DND-41 (cell line): ENCODE data around the gene NPC1L1.

Experiments used
- ATAC-seq: fragments of 200-7000 bp; cut with Tn5 transposase; 3 replicates; pipeline ENCODE4 v1.9.1; 2021; ENCODE audit warnings: low read depth; ENCODE audit not compliant: insufficient read depth
- DNase-seq: peaks from one replicate; pipeline ENCODE4 v3.0.0-alpha.2; 2020
- H2AFZ ChIP-seq: 2 replicates; pipeline ENCODE4 v1.6.0; 2012; ENCODE audit warnings: low read depth, low read length
- H3K27ac ChIP-seq: 2 replicates; pipeline ENCODE4 v1.5.1; 2012; ENCODE audit warnings: low read length, inconsistent platforms
- H3K27me3 ChIP-seq: fragments of 200-600 bp; sonication (generic); 2 replicates; pipeline ENCODE4 v1.6.0; 2012; ENCODE audit warnings: low read length, mild to moderate bottlenecking, inconsistent platforms; ENCODE audit not compliant: insufficient read depth, poor library complexity
- H3K36me3 ChIP-seq: 2 replicates; pipeline ENCODE4 v1.5.1; 2012; ENCODE audit warnings: low read length, inconsistent platforms; ENCODE audit not compliant: insufficient read depth
- H3K4me1 ChIP-seq: 2 replicates; pipeline ENCODE4 v1.5.1; 2012; ENCODE audit warnings: mild to moderate bottlenecking, low read length; ENCODE audit not compliant: insufficient read depth
- H3K4me2 ChIP-seq: 2 replicates; pipeline ENCODE4 v1.6.0; 2012; ENCODE audit warnings: mild to moderate bottlenecking, moderate library complexity, low read length, inconsistent platforms; ENCODE audit not compliant: insufficient read depth
- H3K4me3 ChIP-seq, 2 experiments: fragments of 200-600 bp in 1 of 2; shearing (Covaris generic) in 1 of 2; 2 replicates each; pipeline ENCODE4 v1.5.1; 2012 to 2016; ENCODE audit warnings: inconsistent platforms in 2 of 2, low read length in 2 of 2, mild to moderate bottlenecking in 2 of 2, low read depth in 1 of 2, moderate library complexity in 1 of 2
- H3K79me2 ChIP-seq: 2 replicates; pipeline ENCODE4 v1.6.0; 2012; ENCODE audit warnings: low read length, inconsistent platforms; ENCODE audit not compliant: insufficient read depth
- H3K9ac ChIP-seq: 2 replicates; pipeline ENCODE4 v1.6.0; 2012; ENCODE audit warnings: low read depth, mild to moderate bottlenecking, inconsistent platforms, low read length, moderate library complexity
- H3K9me3 ChIP-seq: 2 replicates; pipeline ENCODE4 v1.5.1; 2012; ENCODE audit warnings: low read length, moderate library complexity, mild to moderate bottlenecking, inconsistent platforms; ENCODE audit not compliant: insufficient read depth, severe bottlenecking
- H4K20me1 ChIP-seq: 2 replicates; pipeline ENCODE4 v1.6.0; 2012; ENCODE audit warnings: low read length; ENCODE audit not compliant: insufficient read depth
- EZH2 ChIP-seq: IDR thresholded peaks from 3 replicates; pipeline ENCODE4 v1.6.1; 2012; ENCODE audit warnings: borderline replicate concordance, low read depth, mild to moderate bottlenecking, moderate library complexity, low read length, inconsistent platforms; ENCODE audit not compliant: severe bottlenecking
- TF ChIP-seq, protein P1 (sequence below): IDR thresholded peaks from 2 replicates; pipeline ENCODE4 v1.5.1; 2012; ENCODE audit warnings: borderline replicate concordance, low read length, moderate library complexity, mild to moderate bottlenecking; ENCODE audit not compliant: poor library complexity, severe bottlenecking; ENCODE audit errors: extremely low read depth

The NPC1L1 gene

DNA sequence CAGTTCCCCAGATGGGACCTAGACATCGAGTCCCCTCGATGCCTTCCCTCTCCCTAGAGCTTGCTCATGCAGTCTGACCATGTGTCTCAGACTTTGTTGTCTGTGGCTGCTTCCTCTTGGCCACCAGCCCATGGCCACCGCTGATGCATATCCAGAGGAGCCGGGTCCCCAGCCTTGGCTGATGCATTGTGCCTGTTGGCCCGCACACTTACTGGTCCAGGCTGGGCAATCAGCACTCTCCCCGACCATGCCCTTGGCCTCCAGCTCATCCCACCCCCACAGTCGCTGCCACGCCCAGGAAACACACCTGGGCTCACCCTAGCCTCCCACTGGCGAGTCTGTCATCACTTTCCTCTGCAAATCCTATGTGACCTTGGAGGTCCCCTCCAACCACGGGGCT is 10.1 kb downstream of the NPC1L1 start:
- ATAC-seq, result no peak
- Histone ChIP-seq H3K27me3 (no peaks in the 10 kb centered on the region), H3K4me3 (no peak overlapping the region), H4K20me1 (no peaks in the 10 kb centered on the region), H3K9ac (no peak overlapping the region), H3K9me3 (no peaks in the 10 kb centered on the region), H3K36me3 (no peaks in the 10 kb centered on the region), H2AFZ (no peak overlapping the region), H3K4me1 (no peaks in the 10 kb centered on the region), H3K79me2 (no peaks in the 10 kb centered on the region), H3K27ac (no peak overlapping the region), H3K4me2 (no peak overlapping the region)
- DNase-seq, result no peak
- TF ChIP-seq, protein P1, sequence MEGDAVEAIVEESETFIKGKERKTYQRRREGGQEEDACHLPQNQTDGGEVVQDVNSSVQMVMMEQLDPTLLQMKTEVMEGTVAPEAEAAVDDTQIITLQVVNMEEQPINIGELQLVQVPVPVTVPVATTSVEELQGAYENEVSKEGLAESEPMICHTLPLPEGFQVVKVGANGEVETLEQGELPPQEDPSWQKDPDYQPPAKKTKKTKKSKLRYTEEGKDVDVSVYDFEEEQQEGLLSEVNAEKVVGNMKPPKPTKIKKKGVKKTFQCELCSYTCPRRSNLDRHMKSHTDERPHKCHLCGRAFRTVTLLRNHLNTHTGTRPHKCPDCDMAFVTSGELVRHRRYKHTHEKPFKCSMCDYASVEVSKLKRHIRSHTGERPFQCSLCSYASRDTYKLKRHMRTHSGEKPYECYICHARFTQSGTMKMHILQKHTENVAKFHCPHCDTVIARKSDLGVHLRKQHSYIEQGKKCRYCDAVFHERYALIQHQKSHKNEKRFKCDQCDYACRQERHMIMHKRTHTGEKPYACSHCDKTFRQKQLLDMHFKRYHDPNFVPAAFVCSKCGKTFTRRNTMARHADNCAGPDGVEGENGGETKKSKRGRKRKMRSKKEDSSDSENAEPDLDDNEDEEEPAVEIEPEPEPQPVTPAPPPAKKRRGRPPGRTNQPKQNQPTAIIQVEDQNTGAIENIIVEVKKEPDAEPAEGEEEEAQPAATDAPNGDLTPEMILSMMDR, result no peak
- TF ChIP-seq EZH2, result no peak

DNA sequence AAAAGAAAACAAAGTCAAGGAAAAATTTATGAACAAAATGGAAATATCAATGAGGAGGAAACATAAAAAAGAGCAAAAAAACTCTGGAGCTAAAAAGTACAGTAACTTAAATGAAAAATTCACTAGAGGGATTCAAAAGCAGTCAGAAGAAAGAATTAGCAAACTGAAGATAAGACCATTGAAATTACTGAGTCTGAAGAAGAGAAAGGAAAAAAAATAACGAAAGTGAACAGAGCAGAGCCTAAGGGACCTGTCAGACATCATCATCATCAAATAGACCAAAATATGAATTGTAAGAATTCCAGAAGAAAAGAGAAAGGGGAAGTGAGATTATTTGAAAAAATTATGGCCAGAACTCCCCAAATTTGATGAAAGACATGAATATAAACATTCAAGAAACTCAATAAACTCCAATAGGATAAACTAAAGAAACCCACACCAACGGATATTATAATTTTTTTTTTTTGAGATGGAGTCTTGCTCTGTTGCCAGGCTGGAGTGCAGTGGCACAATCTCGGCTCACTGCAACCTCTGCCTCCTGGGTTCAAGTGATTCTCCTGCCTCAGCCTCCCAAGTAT is 16.2 kb downstream of the NPC1L1 start:
- no peaks in the 10 kb centered on the region for H3K9me3 ChIP-seq
- TF ChIP-seq, protein P1, result no peak
- TF ChIP-seq EZH2, result no peak
- no peaks in the 10 kb centered on the region for H4K20me1 ChIP-seq
- no peak overlapping the region for H3K27ac ChIP-seq
- peaks cover 4% of the 10 kb centered on the region for H3K27me3 ChIP-seq
- no peak overlapping the region for H3K4me2 ChIP-seq
- H3K36me3 ChIP-seq, result no peaks in the 10 kb centered on the region
- ATAC-seq (no peak), DNase-seq (no peak)
- no peaks in the 10 kb centered on the region for H3K4me1 ChIP-seq
- no peak overlapping the region for H3K9ac ChIP-seq
- no peak overlapping the region for H2AFZ ChIP-seq
- no peak overlapping the region for H3K4me3 ChIP-seq
- H3K79me2 ChIP-seq, result no peaks in the 10 kb centered on the region

DNA sequence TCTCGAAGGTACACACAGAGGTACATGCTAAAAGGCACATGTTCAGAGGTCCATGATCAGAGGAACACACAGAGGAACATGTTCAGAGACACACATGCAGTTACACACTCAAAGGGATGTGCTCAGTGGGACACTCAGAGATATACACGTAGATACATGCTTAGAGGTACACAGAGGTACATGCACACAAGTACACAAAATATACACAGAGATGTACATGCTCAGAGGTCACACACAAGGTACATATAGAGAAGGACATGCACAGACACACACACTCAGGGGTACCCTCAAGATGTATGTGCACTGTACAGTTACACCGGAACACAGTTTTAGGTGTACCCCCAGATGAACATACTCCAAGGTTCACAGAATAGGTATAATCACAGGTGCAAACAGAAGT is 18.8 kb downstream of the NPC1L1 start:
- no peak overlapping the region for H3K9ac ChIP-seq
- H3K4me1 ChIP-seq, result no peaks in the 10 kb centered on the region
- H3K4me3 ChIP-seq, result no peak overlapping the region
- ATAC-seq, result no peak
- H2AFZ ChIP-seq, result no peak overlapping the region
- H3K27ac ChIP-seq, result no peak overlapping the region
- DNase-seq, result no peak
- no peaks in the 10 kb centered on the region for H3K36me3 ChIP-seq
- H3K27me3 ChIP-seq, result peaks cover 6% of the 10 kb centered on the region
- TF ChIP-seq EZH2, result no peak
- TF ChIP-seq, protein P1, result no peak
- no peaks in the 10 kb centered on the region for H3K9me3 ChIP-seq
- no peak overlapping the region for H3K4me2 ChIP-seq
- H3K79me2 ChIP-seq, result no peaks in the 10 kb centered on the region
- H4K20me1 ChIP-seq, result no peaks in the 10 kb centered on the region
